Large intestine (tissue), 3 donors: ENCODE data around the gene WAC. TPM values are rescaled to one million over a fixed set of nuclear protein-coding genes. Genes with fewer than 3 reads are reported as not detected.
"Not testable (repeated sequence)": the region's sequence is repeated elsewhere in the genome, so short reads cannot be mapped to it uniquely, and the experiment has no call there.

Experiments used
- DNase-seq, 2 donors: peaks; one replicate each; pipeline versions ENCODE4 v3.0.0 to v3.0.0-alpha.2; 2013
- H3K27ac ChIP-seq: one replicate; pipeline ENCODE4 v1.5.1; 2013; ENCODE audit warnings: low read length
- H3K27me3 ChIP-seq: 2 replicates; pipeline ENCODE4 v1.6.1; 2013; ENCODE audit warnings: low read length; ENCODE audit not compliant: control insufficient read depth, insufficient read depth
- H3K36me3 ChIP-seq: 2 replicates; pipeline ENCODE4 v1.6.1; 2013; ENCODE audit warnings: low read length; ENCODE audit not compliant: control insufficient read depth, insufficient read depth
- H3K4me1 ChIP-seq: one replicate; pipeline ENCODE4 v1.6.1; 2013; ENCODE audit warnings: low read length; ENCODE audit not compliant: control insufficient read depth, insufficient read depth
- H3K4me3 ChIP-seq: one replicate; pipeline ENCODE4 v1.5.1; 2013; ENCODE audit warnings: low read length
- H3K9me3 ChIP-seq: one replicate; pipeline ENCODE4 v1.6.1; 2013; ENCODE audit warnings: mild to moderate bottlenecking, low read depth, low read length, moderate library complexity; ENCODE audit not compliant: control insufficient read depth
- WGBS: methylation state at CpG from one replicate; pipeline ENCODE4 v1.1.5; 2013; ENCODE audit warnings: low lambda C conversion rate; ENCODE audit not compliant: insufficient coverage; 5-methylcytosine and 5-hydroxymethylcytosine counted together
- polyA plus RNA-seq: library from polyadenylated mRNA; unstranded; fragments of 120-200 nt; gene quantifications from one replicate; pipeline ENCODE4 v1.2.1, GENCODE V29; 2013

WAC gene
- polyA plus RNA-seq, 1 donor = 99.7 TPM

DNA sequence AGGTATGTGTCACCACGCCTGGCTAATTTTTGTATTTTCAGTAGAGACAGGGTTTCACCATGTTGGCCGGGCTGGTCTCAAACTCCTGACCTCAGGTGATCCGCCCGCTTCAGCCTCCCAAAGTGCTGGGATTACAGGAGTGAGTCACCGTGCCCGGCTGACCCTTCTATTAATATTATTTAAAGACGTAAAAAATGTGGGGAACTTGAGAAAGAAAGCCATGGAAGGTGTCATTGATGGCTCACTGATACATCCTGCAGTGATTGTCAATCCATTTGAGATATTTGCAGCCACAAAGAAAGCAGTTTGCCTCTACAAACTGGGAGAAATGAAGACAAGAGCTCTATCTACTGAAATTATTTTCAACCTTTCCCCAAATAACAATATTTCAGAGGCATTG lies 125.9 kb downstream of the WAC start:
- H3K4me3 ChIP-seq, H3K27ac ChIP-seq, DNase-seq, H3K36me3 ChIP-seq, H3K27me3 ChIP-seq, H3K4me1 ChIP-seq, H3K9me3 ChIP-seq: not testable (repeated sequence)
- no CpG with 5 or more reads among the region's 7 CpGs for WGBS

DNA sequence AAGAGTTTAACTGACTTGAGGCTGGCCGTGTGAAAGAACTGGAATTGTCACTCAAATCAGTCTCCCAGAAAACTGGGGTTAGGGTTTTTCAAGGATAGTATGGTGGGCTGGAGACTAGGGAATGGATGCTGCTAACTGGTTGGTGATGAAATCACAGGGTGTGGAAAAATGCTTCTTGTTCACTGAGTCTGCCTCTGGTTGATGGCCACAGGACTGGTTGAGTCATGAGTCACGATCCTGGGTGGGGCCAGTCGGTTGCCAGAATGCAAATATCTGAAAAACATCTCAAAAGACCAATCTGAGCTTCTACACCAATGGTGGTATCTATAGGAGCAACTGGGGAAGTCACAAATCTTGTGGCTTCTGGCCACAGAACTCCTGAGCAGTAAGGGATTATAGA lies 128.1 kb downstream of the WAC start:
- Histone ChIP-seq H3K27ac (no peak overlapping the region), H3K36me3 (no peaks in the 10 kb centered on the region), H3K9me3 (no peaks in the 10 kb centered on the region), H3K4me1 (peaks cover 4% of the 10 kb centered on the region), H3K27me3 (no peaks in the 10 kb centered on the region), H3K4me3 (no peak overlapping the region)
- no peak for DNase-seq
- WGBS = no CpG with 5 or more reads among the region's 3 CpGs

DNA sequence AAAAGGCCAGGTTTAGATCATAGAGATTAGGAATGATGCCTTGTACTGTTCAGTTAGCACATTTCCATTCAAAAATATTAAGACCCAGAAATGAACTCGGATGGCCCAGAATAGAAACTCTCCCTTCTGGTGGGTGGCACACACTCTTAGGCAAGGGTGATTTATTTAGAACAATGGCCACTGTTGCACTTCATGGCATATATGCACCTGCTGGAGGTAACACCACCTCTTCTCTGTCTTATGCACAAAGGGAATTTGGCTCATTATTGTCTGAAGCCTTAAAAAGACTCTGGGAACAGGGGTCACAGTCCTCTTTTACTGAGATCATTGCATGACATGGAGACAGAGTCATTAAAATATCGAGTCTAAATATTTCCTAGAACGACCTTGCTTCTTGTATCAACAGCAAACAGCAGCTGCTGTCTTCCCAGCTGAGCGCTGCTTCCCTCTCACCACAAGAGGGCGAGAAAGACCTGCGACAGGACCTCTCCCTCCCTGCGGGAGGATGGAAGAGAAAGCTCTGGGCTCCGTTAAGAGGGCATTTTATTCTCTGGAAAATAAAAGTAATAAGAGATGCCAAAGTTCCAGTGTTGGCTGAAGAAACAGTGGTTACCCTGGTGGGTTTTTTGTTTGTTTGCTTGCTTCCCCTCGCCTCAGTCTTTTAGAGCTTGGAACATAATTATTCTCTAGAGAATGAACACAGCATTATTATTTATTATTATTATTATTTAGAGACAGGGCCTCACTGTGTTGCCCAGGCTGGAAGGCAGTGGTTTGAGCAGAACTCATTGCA lies 130.9 kb downstream of the WAC start:
- H3K27ac ChIP-seq = no peak overlapping the region
- no peaks in the 10 kb centered on the region for H3K36me3 ChIP-seq
- peaks cover 4% of the 10 kb centered on the region for H3K4me1 ChIP-seq
- peaks cover 17% of the 10 kb centered on the region for H3K27me3 ChIP-seq
- no peaks in the 10 kb centered on the region for H3K9me3 ChIP-seq
- DNase-seq = peak; percentile 79 to 82
- no peak overlapping the region for H3K4me3 ChIP-seq
- WGBS = no CpG with 5 or more reads among the region's 9 CpGs

DNA sequence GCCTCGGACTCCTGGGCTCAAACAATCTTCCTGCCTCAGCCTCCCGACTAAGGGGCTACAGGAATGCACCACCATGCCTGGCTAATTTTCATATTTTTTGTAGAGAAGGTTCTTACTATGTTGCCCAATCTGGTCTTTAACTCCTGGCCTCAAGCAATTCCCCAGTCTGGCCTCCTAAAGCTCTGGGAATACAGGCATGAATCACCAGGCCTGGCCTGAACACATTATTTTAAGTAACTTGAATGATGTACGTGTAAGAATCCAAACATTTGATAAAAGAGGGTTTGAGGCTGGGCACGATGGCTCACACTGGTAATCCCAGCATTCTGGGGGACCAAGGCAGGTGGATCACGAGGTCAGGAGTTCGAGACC lies 131.4 kb downstream of the WAC start:
- H3K27me3 ChIP-seq = peaks cover 23% of the 10 kb centered on the region
- H3K36me3 ChIP-seq = no peaks in the 10 kb centered on the region
- no CpG with 5 or more reads among the region's 6 CpGs for WGBS
- DNase-seq = no peak
- H3K4me1 ChIP-seq = peaks cover 4% of the 10 kb centered on the region
- no peak overlapping the region for H3K4me3 ChIP-seq
- H3K9me3 ChIP-seq = no peaks in the 10 kb centered on the region
- H3K27ac ChIP-seq = no peak overlapping the region

DNA sequence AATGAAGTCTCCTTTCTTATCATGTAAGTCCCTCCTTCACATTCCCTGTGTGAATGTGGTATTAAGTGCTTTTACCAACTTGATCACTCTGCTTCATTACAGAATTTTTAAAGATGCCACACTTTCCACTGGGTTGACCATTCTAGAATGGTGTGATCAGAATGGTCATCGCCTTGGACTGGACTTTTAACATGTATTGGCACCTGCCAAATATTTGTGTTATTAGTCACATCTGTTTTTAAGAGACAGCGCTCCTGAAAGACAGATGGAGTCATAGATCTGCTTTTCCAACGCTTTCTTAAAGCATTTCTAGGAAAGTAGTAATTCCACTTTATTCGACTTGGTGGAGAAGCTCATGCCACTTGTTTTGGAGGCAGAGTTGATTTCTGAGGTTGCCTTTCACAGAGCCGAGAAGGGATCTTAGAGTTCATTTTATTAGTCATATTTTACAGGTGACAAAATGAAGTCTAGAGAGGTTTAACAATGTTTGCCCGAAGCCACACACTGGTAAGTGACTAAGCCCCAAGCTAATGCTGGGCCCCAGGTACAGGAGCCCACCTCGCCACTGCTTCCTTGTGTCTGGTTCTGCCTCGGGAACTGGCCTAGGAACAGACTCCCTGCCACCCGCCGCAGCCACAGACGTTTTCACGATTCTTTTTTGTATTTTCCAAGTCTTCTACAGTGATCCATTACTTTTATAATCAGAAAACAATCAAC lies 134.0 kb downstream of the WAC start:
- peaks cover 31% of the 10 kb centered on the region for H3K27me3 ChIP-seq
- 100% methylated on average over 1 of the region's 12 CpGs for WGBS
- DNase-seq = peak in 1 of 2 donors; percentile 26
- H3K4me1 ChIP-seq = peaks cover 4% of the 10 kb centered on the region
- H3K9me3 ChIP-seq = no peaks in the 10 kb centered on the region
- H3K36me3 ChIP-seq = no peaks in the 10 kb centered on the region
- no peak overlapping the region for H3K4me3 ChIP-seq
- H3K27ac ChIP-seq = no peak overlapping the region

DNA sequence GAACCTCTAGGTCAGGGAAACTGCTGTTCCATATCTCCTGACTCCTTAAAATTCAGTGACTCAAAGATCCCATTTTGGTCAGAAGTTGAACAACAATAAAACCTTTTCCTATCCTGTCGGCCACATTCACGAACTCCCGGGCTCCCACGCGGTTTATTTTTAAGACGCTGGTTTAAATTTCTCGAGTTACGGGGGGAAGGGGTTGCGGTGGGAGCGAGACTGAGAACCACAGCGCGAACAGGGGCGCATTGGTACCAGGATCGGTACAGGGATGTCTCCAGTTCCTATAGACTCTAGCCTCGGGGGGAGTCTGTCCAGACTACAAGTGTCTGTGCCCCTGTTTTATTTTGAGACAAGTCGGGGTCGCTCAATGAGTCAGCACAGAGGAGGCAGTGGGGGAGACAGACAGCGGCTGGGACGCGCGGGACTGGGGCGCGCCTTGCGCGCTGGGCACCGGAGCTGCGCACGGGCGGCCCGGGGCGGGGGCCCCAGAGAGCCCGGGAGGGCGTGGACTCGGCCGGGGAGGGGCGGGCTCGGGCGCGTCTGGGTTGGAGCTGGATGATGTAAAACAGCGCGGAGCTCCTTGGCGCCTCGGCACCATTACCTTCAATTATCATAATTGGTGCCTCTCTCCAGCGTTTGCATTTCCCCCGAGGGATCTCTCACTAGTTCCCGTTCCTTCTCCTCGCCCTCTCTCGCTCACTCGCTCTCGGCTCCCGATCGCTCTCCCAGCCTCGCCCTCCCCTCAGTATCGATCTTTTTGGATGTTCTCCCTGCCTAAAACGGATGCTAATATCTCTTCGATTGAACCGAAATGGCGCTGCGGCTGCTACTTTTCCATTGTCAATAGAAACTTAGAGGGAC lies 135.7 kb downstream of the WAC start:
- Histone ChIP-seq H3K27me3 (peaks cover 36% of the 10 kb centered on the region), H3K4me1 (peaks cover 2% of the 10 kb centered on the region), H3K36me3 (no peaks in the 10 kb centered on the region), H3K27ac (no peak overlapping the region), H3K4me3 (peak overlapping the region; percentile 46), H3K9me3 (no peaks in the 10 kb centered on the region)
- peak; percentile 59 to 86 for DNase-seq
- no CpG with 5 or more reads among the region's 59 CpGs for WGBS

DNA sequence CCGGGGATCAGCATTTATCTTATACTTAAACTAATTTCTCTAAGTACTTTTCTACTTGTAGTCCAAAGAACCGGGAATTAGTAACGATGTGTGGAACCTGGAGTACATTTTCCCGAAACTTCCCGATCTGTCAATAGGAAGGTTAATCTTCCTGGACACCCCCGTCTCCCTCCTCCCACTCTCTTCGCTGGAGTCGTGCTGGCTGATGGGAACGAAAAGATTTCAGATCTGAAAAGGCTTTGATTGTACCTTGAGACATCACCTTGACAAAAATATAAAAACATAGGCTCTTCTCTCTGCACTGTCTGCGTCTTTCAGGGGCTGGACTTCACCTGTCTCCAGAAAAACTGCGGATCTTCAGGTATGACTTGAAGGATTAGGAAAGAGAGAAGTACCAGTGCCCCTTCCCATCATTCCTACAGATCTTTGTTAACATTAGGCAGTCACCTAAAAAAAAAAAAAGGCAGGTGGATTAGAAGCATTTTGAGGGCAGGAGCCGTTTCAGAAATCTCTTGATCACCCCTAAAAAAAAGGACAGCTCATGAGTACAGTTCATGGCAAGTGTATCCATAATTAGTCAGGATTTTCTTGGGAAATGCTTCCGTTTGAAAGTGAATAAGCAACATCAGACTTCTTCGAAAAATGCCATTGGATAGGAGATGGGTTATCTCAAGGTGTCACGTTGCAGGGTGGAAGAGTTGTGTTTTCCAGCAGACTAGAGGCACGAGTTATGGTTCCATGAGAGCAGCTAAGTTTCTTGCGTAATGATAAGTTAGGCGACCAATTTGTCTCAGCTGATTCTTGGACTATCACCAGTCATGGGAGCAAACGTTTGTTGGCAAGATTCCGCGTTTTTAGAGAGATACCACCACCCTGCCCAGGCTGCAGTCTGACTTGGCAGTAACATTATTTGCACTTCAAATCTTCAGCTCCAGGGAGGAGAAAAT lies 136.6 kb downstream of the WAC start:
- H3K27me3 ChIP-seq = peaks cover 36% of the 10 kb centered on the region
- no peaks in the 10 kb centered on the region for H3K4me1 ChIP-seq
- peak in 1 of 2 donors; percentile 72 for DNase-seq
- no peak overlapping the region for H3K27ac ChIP-seq
- WGBS = no CpG with 5 or more reads among the region's 21 CpGs
- peak overlapping the region; percentile 46 for H3K4me3 ChIP-seq
- no peaks in the 10 kb centered on the region for H3K9me3 ChIP-seq
- H3K36me3 ChIP-seq = no peaks in the 10 kb centered on the region

Other genes starting within 250 kb of the WAC start
- gene MPP7, start 230.1 kb upstream of the WAC start, polyA plus RNA-seq = 16.2 TPM
- 50.4 TPM for gene BAMBI, start 144.4 kb downstream of the WAC start, polyA plus RNA-seq